NCI-H2196 (cell line): Measurements from ENCODE around the gene CCDC12.
"Not testable (repeated sequence)": the region's sequence is repeated elsewhere in the genome, so short reads cannot be mapped to it uniquely, and the experiment has no call there.

Source experiments
- DNase-seq: peaks from one replicate; lab custom pipeline; 2025; ENCODE audit not compliant: unreplicated experiment; lab: John Stamatoyannopoulos, UW

Gene CCDC12

GRCh38 chr3:46926039-46926438, 50.5 kb downstream of the CCDC12 start:
- no peak for DNase-seq

DNA sequence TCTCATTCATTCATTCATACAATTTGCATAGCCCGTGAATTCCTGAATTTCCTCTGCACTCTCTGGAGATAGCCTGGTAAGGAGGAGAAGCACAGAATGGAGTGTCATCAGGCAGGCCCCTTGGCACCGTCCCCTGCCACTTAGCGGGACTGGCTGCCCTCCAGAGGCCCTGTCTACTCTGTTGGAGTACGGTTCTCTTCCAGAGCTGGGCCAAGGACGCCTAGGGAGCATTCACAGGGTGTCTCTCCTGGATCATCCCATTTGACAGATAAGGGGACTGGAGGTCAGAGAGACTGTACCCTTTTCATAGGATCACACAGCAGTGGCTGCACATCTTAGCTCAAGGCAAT, 51.0 kb downstream of the CCDC12 start:
- no peak for DNase-seq

DNA sequence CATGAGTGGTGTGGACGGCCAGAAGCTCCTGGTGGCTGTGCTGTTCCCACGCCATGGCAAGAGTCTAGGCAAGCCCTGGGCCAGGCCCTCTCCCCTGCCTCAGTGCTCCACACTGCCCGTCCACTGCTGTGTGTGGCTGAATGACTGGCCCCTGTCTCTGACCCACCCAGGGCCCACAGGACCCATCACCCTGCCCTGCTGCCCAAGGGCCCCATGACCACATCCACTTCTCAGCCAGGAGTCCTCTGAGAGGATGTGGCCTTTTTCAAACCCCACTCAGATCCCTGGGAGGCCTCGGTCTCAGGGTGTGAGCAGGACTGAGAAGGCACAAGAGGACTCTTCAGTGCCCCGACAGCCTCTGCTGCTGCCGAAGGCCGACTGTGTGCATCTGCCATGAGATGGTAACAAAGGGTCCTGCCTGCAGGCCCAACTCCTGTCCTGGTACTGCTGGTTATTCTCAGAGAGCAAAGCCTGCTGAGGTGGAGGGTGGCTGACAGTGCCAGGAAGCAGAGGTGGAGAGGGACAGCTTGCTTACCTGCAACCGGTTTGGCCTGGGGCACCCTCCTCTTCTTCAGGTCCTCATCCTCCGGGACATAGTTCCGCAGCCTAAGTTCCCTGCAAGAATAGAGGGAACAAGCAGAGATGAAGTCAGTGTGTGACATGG, 51.5 kb downstream of the CCDC12 start:
- no peak for DNase-seq

- no peak for DNase-seq
Measured at GRCh38 chr3:46923559-46924350, 52.8 kb downstream of the CCDC12 start.

DNA sequence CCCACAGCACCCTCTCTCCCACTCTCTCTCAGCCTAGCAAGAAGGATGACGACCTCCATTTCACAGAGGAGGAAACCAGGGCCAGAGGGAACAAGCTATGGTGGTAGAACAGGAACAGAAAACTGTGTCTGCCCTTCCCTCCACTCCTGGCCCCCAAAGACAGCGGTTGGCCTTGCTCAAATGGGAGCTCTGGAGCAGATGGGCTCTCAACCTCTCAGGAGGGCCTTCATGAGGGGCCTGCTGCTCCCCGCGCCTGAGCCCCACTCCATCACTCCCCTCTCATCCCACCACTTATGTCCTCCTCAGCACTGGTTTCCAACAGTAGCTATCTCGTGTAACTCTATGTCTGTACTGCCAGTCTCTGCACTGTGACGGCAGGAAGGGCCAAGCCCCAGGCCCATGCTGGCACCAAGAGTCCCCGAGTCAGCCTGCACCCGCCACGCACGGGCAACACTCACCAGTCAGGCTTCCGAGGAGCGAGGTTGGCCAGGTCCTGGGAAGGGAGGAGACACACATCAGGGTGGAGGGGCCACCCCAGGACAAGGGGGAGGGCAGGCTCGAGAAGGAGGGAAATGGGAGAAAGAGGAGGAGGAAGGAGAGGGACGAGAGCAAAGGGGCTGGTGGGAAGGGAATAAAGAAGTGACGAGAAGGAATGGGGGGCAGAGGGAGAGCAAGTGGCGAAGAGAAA, 53.5 kb downstream of the CCDC12 start:
- no peak for DNase-seq

GRCh38 chr3:46922426-46922825, 54.1 kb downstream of the CCDC12 start:
- no peak for DNase-seq

DNA sequence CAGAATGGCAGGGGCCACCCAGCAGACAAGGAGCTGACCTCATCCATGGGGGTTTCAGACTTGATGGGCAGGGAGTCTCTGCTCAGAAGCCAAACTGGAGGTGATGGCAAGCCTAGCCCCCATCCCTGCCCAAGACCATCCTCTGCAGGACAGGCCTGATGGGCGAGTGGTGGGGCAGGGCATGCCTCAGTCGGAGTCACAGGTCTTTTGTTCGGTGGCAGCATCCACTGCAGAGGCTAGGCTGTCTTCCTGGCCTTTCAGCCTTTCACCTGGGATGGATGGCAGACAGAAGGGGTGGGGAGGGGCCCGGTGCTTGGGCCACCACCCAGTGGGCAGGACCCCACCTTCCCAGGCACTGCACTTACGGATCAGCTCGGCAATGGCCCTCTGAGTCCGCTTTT, 54.7 kb downstream of the CCDC12 start:
- DNase-seq: no peak

GRCh38 chr3:46921041-46921440, 55.5 kb downstream of the CCDC12 start:
- DNase-seq: no peak

- DNase-seq: no peak
Measured at GRCh38 chr3:46918634-46919033, 57.9 kb downstream of the CCDC12 start.

DNA sequence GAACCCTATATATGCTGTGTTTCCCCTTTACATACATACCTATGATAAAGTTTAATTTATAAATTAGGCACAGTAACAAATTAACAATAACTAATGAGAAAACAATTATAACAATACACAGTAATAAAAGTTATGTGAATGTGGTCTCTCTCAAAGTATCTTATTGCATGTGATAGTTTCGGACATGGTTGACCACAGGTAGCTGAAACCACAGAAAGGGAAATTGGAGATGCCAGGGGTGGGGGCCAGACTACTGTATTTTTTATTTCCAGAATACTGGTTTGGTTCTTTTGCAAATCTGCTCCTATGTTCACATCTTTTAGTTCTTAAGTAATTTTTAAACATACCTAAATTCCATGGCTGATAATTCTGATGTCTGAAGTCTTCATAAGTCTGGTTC, 58.3 kb downstream of the CCDC12 start:
- no peak for DNase-seq

DNA sequence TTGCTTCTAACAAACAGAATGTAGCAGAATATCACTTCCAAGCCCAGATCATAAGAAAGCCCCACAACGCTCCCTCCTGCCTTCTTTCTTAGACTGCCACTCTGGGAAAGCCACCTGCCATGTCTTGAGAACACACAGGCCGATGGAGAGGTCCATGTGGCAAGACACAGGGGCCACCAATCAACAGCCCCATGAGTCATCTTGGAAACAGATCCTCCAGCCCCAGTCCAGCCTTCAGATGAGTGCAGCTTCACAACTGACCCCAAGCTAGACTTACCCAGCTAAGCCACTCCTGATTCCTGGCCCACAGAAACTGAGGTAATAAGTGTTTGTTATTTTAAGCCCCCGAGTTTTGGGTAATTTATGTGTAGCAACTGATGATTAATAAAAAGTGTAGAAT, 59.3 kb downstream of the CCDC12 start:
- no peak for DNase-seq

GRCh38 chr3:46916799-46917198, 59.7 kb downstream of the CCDC12 start:
- DNase-seq: no peak

DNA sequence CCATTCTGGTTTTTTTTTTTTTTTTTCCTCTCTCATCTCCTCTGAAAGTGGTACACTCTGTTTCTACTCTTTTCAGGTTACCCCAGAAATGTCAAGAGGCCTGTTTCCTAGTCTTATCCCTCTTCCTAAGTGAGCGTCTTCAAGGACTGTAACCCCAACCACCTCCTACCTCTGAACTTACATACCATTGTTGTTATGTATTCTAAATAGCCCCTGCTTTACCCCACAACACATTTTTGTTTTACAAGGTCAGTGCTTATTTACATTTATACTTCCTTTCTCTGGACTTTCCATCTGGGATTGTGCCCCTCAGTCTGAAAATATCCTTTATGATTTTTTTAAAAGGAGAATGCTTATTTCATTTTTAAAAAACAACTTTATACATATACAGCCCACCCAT, 60.3 kb downstream of the CCDC12 start:
- no peak for DNase-seq

GRCh38 chr3:46915297-46915822, 61.2 kb downstream of the CCDC12 start:
- no peak for DNase-seq

DNA sequence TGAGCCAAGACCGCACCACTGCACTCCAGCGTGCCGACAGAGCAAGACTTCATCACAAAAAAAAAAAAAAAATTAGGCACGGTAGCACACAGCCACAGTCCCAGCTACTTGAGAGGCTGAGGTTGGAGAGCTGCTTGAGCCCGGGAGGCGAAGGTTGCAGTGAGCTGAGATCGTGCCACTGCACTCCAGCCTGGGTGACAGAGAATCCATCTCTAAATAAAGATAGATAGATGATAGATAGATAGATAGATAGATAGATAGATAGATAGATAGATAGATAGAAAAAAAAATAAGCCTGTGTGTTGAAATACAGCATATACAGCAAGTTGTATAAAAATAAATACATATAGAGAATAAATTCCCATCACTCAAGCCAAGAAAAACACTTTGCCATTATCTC, 61.7 kb downstream of the CCDC12 start:
- no peak for DNase-seq

- DNase-seq: peak; percentile 84
Measured at GRCh38 chr3:46913644-46914043, 62.9 kb downstream of the CCDC12 start.

- no peak for DNase-seq
Measured at GRCh38 chr3:46912986-46913385, 63.6 kb downstream of the CCDC12 start.

GRCh38 chr3:46910914-46911313, 65.6 kb downstream of the CCDC12 start:
- DNase-seq: not testable (repeated sequence)

DNA sequence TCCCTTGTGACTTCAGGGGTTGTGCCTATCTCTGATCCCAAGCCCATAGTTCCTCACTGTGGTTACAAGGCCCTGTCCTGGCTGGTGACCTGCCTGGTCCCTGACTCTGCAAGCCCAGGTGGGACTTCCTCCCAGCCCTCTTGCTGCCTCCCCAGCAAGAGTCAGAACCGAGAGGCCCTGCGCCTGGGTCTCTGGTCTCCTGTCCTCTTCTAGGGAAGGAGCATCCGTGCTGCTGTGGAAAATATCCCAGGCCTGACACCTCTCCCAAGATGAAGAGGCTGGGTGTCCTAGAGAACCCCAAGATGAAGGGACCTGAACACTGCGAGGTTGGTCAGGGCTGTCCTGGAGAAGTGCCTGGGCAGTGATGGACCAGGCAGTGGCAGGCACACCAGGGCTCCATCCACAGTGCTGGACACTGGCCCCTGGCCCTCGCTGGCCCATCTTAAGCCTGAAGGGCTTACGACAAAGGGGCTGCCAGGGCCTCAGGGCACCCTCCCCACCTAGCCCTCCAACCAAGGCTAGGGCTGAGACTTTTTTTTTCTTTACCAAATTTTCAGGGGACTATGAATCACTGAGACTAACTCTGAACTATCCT, 66.3 kb downstream of the CCDC12 start:
- no peak for DNase-seq

DNA sequence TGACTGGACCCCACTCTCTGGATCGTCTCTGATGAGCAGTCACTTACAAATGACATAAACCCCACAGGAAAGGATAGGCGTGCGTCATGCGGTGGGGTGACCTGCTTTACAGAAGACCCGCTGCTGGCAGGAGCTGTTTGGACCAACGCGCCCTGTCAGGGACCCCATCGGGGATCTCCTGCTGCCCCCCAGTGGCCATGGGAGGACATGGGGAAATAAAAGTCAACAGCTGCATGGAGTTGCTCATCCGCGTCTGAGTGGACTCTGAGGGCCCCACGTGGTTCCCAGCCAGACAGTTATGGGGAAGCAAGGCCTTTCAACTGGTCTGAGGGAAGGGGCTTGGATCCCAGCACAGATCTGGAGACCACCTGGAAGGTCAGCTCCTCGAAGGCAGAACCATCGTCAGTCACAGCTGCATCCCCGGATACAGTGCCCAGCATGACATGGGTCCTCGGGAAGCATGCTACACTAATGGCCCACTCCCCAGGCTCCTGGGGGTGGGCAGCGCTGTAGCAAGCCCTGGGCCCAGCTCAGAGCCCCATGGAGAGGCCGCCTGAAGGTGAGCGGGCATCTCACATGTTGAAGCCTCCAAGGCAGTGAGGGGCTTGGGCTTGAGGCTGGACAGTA, 66.9 kb downstream of the CCDC12 start:
- DNase-seq: peak; percentile 50

DNA sequence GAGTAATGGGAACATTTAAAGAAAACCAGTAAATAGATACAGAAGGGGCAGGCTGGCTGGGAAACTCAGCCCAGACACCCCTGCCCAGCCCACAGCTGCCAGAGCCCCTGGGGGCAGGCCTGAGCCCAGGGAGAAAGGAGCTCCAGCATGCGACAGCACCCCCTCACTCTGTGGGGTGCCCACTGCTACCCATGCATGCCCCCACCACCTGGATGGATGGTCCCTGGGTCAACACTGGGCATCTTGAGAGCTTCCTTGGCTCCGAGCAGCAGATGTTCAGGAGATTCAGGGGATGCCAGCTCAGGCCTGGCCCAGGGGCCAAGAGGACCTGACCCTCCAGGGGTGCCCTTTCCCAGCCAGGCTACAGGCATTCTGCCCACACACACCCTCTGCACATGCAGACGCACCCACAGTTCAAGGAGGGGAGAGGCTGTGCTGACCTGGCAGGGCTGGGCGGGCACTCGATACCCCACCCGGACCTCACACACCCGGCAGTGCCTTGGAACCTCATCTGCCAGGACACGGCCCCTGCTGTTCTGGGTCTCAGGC, 67.5 kb downstream of the CCDC12 start:
- no peak for DNase-seq
